ENCODE results near the gene FMN1.
A peak's percentile ranks its signal among the peaks of the same experiment; 100 is the strongest.

FMN1 gene

DNA sequence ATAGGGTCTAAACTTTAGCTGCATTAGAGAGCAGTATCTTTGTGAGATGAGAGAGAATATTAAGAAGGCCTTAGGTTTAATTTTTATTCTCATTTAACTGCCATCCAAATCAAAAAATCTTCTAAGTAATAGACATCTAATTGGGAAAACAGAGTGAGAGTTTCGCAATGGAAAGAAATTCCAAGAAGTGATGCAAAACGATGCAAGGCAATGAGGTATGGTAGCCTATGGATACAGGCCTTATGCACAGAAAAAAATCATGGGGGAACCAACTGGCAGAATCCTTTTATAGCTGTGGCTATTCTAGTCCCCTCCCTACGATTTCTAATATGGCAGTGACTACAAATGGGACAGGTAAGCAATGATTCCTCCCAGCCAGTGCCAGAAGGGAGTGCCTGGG, 250.8 kb downstream of the FMN1 start:
- Histone ChIP-seq H3K27ac (no peak overlapping the region), H3K4me1 (no peaks in the 10 kb centered on the region), H3K9me3 (replicated peaks in 1 of 11) (no peaks in the 10 kb centered on the region), H3K9ac (no peak overlapping the region), H3K27me3 (no peaks in the 10 kb centered on the region), H4K20me1 (peaks cover 0 to 100% (median 0%) of the 10 kb centered on the region in 11 experiments; a peak in 5 of 22 replicates), H3K4me2 (no peak overlapping the region), H3K36me3 (peaks cover 0 to 28% (median 0%) of the 10 kb centered on the region in 11 experiments; a peak in 2 of 22 replicates), H3K4me3 (no peak overlapping the region)
- TF ChIP-seq Cebpa-rat (IDR thresholded peaks at IDR 0.05): no peak

DNA sequence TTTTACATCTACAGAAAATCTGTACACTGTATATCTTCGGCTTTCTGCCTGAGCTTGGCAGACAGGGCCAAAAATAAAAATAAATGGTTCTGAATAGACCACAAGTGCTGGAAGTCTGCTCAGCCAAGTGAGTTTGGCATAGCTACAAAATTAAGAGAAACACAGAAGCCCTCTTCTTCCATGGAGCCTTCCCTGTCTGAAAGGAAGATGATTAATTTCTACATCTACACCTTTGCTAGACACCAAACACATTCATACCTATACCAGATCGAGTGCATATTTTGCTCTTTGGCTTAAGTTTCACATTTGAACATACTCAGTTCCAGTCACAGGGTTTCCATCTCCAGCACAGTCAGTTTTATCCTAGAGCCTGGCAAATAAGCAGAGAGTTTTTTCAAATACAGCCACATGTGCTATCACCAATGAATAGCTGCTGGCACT, 252.1 kb downstream of the FMN1 start:
- Histone ChIP-seq H3K36me3 (peaks cover 0 to 28% (median 0%) of the 10 kb centered on the region in 11 experiments; a peak in 2 of 22 replicates), H3K9ac (no peak overlapping the region), H3K4me2 (no peak overlapping the region), H3K27me3 (no peaks in the 10 kb centered on the region), H4K20me1 (peaks cover 0 to 100% (median 0%) of the 10 kb centered on the region in 11 experiments; a peak in 5 of 22 replicates), H3K27ac (no peak overlapping the region), H3K4me3 (no peak overlapping the region), H3K9me3 (replicated peaks in 1 of 11) (no peaks in the 10 kb centered on the region), H3K4me1 (no peaks in the 10 kb centered on the region)
- TF ChIP-seq Cebpa-rat (IDR thresholded peaks at IDR 0.05): no peak

DNA sequence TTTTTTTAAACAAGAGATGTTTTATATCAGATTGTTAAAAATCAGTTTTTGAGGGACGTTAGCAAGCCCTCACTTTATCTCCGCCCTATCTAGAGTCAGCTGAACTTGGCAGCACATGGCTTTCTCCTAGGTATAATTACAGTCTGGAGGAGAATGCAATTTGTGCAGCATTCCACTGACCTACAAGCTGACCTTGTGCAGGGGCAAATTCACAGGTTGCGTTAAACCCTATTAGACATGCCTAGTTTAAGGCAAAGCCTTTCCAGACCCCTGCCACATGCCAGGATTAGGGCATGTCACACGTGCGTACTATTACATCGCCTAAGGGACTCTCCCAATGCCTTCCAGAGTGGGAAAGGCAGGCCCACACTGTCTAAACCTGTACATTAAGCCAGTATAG, 252.7 kb downstream of the FMN1 start:
- Histone ChIP-seq H3K9me3 (replicated peaks in 1 of 11) (no peaks in the 10 kb centered on the region), H3K9ac (no peak overlapping the region), H4K20me1 (peaks cover 0 to 100% (median 0%) of the 10 kb centered on the region in 11 experiments; a peak in 5 of 22 replicates), H3K36me3 (peaks cover 0 to 28% (median 0%) of the 10 kb centered on the region in 11 experiments; a peak in 2 of 22 replicates), H3K4me3 (no peak overlapping the region), H3K4me2 (no peak overlapping the region), H3K4me1 (no peaks in the 10 kb centered on the region), H3K27ac (no peak overlapping the region), H3K27me3 (no peaks in the 10 kb centered on the region)
- TF ChIP-seq Cebpa-rat (IDR thresholded peaks at IDR 0.05): no peak

DNA sequence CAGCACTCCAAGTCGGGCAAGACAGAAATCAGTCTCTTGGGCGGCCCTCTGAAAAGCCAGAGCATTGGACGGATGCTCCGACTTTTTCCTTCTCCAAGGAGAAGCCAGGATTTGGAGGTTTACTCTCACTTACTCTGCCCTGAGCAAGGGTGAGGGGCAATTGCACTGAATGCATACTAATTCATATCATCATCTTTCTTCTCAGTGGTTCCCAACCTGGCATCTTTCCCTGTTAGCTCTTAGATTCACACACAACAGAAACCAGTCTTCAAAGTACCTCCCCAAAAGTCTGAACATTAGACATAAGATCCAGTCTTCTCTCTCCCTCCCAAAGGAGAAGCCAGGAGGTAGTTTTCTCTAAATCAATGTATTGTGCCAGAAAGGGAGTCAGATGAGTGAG, 257.5 kb downstream of the FMN1 start:
- Histone ChIP-seq H3K9ac (no peak overlapping the region), H4K20me1 (peaks cover 0 to 68% (median 0%) of the 10 kb centered on the region in 11 experiments; a peak in 4 of 22 replicates), H3K9me3 (replicated peaks in 1 of 11) (peaks cover 0 to 5% (median 0%) of the 10 kb centered on the region in 11 experiments; a peak in 1 of 22 replicates), H3K4me3 (no peak overlapping the region), H3K36me3 (peaks cover 0 to 18% (median 0%) of the 10 kb centered on the region in 11 experiments; a peak in 1 of 22 replicates), H3K4me1 (no peaks in the 10 kb centered on the region), H3K4me2 (no peak overlapping the region), H3K27me3 (no peaks in the 10 kb centered on the region), H3K27ac (no peak overlapping the region)
- TF ChIP-seq Cebpa-rat (IDR thresholded peaks at IDR 0.05): no peak

DNA sequence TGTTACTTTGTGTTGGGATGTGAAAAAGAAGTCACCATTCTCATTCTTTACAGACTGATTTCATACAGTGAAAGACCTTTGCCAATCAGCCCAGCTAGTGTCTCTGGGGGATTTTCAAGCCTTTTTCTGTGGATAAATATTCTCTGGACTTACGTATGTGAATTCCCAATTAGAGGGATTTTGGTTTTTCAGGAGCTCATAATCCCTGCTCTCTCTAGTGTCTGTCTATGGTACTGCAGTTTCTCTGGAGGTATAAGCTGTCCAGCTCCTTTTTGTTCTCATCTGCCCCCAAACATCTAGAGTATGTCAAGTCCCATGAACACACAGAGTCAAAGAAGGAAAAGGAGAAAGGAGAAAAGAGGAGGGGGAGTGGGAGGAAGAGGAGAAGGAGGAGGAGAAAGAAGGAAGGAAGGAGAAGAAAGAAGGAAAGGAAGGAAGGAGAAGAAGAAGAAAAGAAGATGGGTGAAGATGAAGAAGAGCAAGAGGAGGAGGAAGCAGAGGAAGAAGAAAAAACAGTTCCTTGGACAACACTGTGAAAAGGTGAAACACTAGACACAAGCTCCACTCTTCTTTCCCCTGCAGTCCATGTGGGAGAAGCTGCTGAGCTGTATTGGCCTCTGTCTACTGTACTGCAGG, 258.1 kb downstream of the FMN1 start:
- Histone ChIP-seq H3K4me3 (no peak overlapping the region), H3K4me1 (no peaks in the 10 kb centered on the region), H4K20me1 (peaks cover 0 to 62% (median 0%) of the 10 kb centered on the region in 11 experiments; a peak in 4 of 22 replicates), H3K36me3 (peaks cover 0 to 18% (median 0%) of the 10 kb centered on the region in 11 experiments; a peak in 1 of 22 replicates), H3K9ac (no peak overlapping the region), H3K27ac (no peak overlapping the region), H3K27me3 (no peaks in the 10 kb centered on the region), H3K4me2 (no peak overlapping the region), H3K9me3 (replicated peaks in 1 of 11) (peaks cover 0 to 9% (median 0%) of the 10 kb centered on the region in 11 experiments; a peak in 1 of 22 replicates)
- no peak for TF ChIP-seq Cebpa-rat (IDR thresholded peaks at IDR 0.05)

DNA sequence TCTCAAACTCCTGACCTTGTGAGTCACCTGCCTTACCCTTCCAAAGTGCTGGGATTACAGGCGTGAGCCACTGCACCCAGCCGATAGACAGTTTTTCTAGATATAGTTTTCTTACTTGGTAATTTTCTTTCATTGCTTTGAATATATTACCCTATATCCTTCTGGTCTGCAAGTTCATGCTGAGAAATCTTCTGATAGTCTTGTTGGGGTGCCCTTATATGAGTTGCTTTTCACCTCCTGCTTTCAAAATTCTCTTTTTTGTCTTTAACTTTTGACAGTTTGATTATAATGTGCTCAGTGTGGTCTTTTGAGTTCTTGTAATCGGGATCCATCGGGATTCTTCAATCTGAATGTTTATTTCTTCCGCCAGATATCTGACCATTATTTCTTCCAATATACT, 259.4 kb downstream of the FMN1 start:
- Histone ChIP-seq H3K4me2 (no peak overlapping the region), H3K4me1 (no peaks in the 10 kb centered on the region), H3K27ac (no peak overlapping the region), H4K20me1 (peaks cover 0 to 58% (median 0%) of the 10 kb centered on the region in 11 experiments; a peak in 4 of 22 replicates), H3K36me3 (peaks cover 0 to 12% (median 0%) of the 10 kb centered on the region in 11 experiments; a peak in 1 of 22 replicates), H3K27me3 (no peaks in the 10 kb centered on the region), H3K9me3 (replicated peaks in 1 of 11) (peaks cover 0 to 15% (median 5%) of the 10 kb centered on the region in 11 experiments; a peak in 11 of 22 replicates), H3K4me3 (no peak overlapping the region), H3K9ac (no peak overlapping the region)
- TF ChIP-seq Cebpa-rat (IDR thresholded peaks at IDR 0.05): no peak

DNA sequence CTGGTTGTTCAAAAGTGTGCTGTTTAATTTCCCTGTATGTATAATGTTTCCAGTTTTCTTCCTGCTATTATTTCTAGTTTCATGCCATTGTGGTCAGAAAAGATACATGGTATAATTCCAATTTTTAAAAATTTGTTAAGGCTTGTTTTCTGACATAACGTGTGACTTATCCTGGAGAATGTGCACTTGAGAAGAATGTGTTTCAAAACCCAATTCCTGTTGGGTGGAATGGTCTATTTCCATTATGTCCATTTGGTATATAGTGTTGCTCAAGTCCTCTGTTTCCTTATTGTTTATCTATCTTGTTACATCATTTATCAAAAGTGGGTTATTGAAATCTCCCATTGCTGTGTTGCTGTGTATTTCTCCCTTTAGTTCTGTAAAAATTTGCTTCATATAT, 261.3 kb downstream of the FMN1 start:
- no peak overlapping the region for H3K4me2 ChIP-seq
- H3K4me3 ChIP-seq: no peak overlapping the region
- no peak for TF ChIP-seq Cebpa-rat (IDR thresholded peaks at IDR 0.05)
- no peaks in the 10 kb centered on the region for H3K27me3 ChIP-seq
- no peak overlapping the region for H3K9ac ChIP-seq
- H3K9me3 ChIP-seq (replicated peaks in 1 of 11): peaks cover 0 to 15% (median 5%) of the 10 kb centered on the region in 11 experiments; a peak in 11 of 22 replicates
- H3K27ac ChIP-seq: no peak overlapping the region
- H4K20me1 ChIP-seq: peaks cover 0 to 58% (median 0%) of the 10 kb centered on the region in 11 experiments; a peak in 4 of 22 replicates
- no peaks in the 10 kb centered on the region for H3K4me1 ChIP-seq
- peaks cover 0 to 12% (median 0%) of the 10 kb centered on the region in 11 experiments; a peak in 1 of 22 replicates for H3K36me3 ChIP-seq

DNA sequence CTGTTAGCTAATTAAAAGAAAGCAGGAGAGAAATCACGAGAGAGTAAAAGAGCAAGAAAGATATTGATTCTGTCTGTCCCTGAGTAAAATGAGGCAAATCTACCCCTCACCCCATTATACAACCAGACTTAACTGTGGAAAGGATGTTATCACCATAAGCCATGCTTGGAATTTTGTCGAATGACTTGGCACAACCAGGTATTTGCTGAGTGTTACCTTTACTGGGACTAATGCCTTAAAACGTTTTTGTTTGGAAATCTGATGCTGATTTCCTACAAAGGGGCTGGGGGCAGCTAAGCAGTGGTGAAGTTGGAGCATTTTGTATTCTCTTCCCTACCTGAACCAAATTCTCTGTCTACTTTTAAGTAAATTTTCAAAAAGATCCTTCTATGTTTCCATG, 265.6 kb downstream of the FMN1 start:
- peaks cover 0 to 73% (median 0%) of the 10 kb centered on the region in 11 experiments; a peak in 4 of 22 replicates for H4K20me1 ChIP-seq
- no peak overlapping the region for H3K4me3 ChIP-seq
- peaks cover 0 to 33% (median 0%) of the 10 kb centered on the region in 11 experiments; a peak in 4 of 22 replicates for H3K36me3 ChIP-seq

DNA sequence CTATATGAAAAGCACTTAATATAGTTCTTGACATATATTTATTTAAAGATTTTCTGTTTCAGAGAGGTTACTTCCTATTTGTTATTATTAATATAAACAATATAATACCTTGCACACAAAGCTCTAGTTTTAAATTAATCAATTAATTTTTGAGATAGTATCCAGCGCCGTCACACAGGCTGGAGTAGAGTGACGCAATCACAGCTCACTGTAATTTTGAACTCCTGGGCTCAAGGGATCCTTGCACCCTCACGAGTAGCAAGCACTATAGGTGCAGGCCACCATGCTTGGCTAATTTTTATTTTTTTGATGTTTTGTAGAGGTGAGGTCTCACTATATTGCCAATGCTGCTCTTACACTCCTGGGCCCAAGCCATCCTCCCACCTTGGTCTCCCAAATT, 267.4 kb downstream of the FMN1 start:
- no peak overlapping the region for H3K9ac ChIP-seq
- H3K4me1 ChIP-seq: no peaks in the 10 kb centered on the region
- H4K20me1 ChIP-seq: peaks cover 0 to 87% (median 0%) of the 10 kb centered on the region in 11 experiments; a peak in 4 of 22 replicates
- H3K36me3 ChIP-seq: peaks cover 0 to 50% (median 0%) of the 10 kb centered on the region in 11 experiments; a peak in 4 of 22 replicates
- no peaks in the 10 kb centered on the region for H3K27me3 ChIP-seq
- H3K9me3 ChIP-seq (replicated peaks in 1 of 11): peaks cover 0 to 12% (median 5%) of the 10 kb centered on the region in 11 experiments; a peak in 11 of 22 replicates
- TF ChIP-seq Cebpa-rat (IDR thresholded peaks at IDR 0.05): peak in 2 of 11 experiments; percentile 10 to 33; a peak in 1 of 22 replicates
- H3K27ac ChIP-seq: no peak overlapping the region
- no peak overlapping the region for H3K4me3 ChIP-seq
- H3K4me2 ChIP-seq: no peak overlapping the region

More for the DNA sequence above, 265.6 kb downstream of the FMN1 start:
- no peak for TF ChIP-seq Cebpa-rat (IDR thresholded peaks at IDR 0.05)
- no peak overlapping the region for H3K27ac ChIP-seq
- no peak overlapping the region for H3K9ac ChIP-seq
- no peak overlapping the region for H3K4me2 ChIP-seq
- H3K27me3 ChIP-seq: no peaks in the 10 kb centered on the region
- peaks cover 0 to 15% (median 5%) of the 10 kb centered on the region in 11 experiments; a peak in 11 of 22 replicates for H3K9me3 ChIP-seq (replicated peaks in 1 of 11)
- no peaks in the 10 kb centered on the region for H3K4me1 ChIP-seq

Measured in BLaER1 treated with 17β-estradiol and CSF1 and Interleukin-3, amounts not matched to agents 10 nM and 100 nM (cell line).